ENCODE data around the gene SMPDL3A. TPM values are rescaled to one million over a fixed set of nuclear protein-coding genes. Genes with fewer than 3 reads are reported as not detected.

The SMPDL3A gene
- total RNA-seq, 1 donor from 2014 or later = 1.5 TPM

DNA sequence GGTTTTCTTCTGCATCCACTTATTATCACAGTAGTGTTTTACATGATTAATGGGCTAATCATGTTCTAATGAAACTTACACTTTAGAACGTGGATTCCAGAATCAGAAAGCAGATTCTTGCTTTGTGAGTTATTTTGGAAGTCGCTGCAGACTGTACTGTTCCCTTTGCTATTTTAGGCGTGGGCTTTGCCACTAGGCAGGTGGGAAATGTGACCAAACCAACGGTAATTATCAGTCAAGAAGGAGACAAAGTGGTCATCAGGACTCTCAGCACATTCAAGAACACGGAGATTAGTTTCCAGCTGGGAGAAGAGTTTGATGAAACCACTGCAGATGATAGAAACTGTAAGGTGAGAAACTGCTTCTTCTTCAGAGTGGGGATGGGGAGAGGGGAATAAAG is 8.9 kb upstream of the SMPDL3A start:
- H3K9me3 Mint-ChIP-seq = peaks cover 5% of the 10 kb centered on the region
- ATAC-seq (ENCODE audit: low read depth) (no peak), DNase-seq (no peak)
- TF ChIP-seq, protein P1, sequence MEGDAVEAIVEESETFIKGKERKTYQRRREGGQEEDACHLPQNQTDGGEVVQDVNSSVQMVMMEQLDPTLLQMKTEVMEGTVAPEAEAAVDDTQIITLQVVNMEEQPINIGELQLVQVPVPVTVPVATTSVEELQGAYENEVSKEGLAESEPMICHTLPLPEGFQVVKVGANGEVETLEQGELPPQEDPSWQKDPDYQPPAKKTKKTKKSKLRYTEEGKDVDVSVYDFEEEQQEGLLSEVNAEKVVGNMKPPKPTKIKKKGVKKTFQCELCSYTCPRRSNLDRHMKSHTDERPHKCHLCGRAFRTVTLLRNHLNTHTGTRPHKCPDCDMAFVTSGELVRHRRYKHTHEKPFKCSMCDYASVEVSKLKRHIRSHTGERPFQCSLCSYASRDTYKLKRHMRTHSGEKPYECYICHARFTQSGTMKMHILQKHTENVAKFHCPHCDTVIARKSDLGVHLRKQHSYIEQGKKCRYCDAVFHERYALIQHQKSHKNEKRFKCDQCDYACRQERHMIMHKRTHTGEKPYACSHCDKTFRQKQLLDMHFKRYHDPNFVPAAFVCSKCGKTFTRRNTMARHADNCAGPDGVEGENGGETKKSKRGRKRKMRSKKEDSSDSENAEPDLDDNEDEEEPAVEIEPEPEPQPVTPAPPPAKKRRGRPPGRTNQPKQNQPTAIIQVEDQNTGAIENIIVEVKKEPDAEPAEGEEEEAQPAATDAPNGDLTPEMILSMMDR (IDR thresholded peaks at IDR 0.05) = no peak
- H3K36me3 Mint-ChIP-seq (ENCODE audit: low read depth) = no peaks in the 10 kb centered on the region
- intact Hi-C loops (cut with micrococcal nuclease) = no loop called here
- H3K27ac Mint-ChIP-seq = no peak overlapping the region
- no peak overlapping the region for H3K4me3 Mint-ChIP-seq
- no peaks in the 10 kb centered on the region for H3K4me1 Mint-ChIP-seq
- CTCF ChIA-PET = no interaction called here
- peaks cover 3% of the 10 kb centered on the region for H3K27me3 Mint-ChIP-seq
- POLR2A ChIA-PET = no interaction called here

DNA sequence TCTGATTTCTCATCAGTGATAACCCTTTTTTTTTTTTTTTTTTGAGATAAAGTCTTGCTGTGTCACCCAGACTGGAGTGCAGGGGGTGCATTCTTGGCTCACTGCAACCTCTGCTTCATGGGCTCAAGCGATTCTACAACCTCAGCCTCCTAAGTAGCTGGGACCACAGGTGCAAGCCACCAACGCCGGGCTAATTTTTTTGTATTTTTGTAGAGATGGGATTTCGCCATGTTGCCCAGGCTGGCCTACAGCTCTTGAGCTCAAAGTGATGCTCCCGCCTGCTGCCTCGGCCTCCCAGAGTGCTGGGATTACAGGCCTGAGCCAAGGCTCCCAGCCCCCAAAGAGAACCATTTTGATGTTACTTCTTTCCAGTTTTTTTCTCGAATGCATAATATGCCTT is 7.3 kb upstream of the SMPDL3A start:
- no peak overlapping the region for H3K27ac Mint-ChIP-seq
- TF ChIP-seq, protein P1 (IDR thresholded peaks at IDR 0.05) = no peak
- H3K9me3 Mint-ChIP-seq = no peaks in the 10 kb centered on the region
- no peak for DNase-seq
- CTCF ChIA-PET = no interaction called here
- no peaks in the 10 kb centered on the region for H3K36me3 Mint-ChIP-seq (ENCODE audit: low read depth)
- no peak for ATAC-seq (ENCODE audit: low read depth)
- intact Hi-C loops (cut with micrococcal nuclease) = no loop called here
- POLR2A ChIA-PET = no interaction called here
- H3K27me3 Mint-ChIP-seq = peaks cover 9% of the 10 kb centered on the region
- H3K4me3 Mint-ChIP-seq = no peak overlapping the region
- no peaks in the 10 kb centered on the region for H3K4me1 Mint-ChIP-seq

DNA sequence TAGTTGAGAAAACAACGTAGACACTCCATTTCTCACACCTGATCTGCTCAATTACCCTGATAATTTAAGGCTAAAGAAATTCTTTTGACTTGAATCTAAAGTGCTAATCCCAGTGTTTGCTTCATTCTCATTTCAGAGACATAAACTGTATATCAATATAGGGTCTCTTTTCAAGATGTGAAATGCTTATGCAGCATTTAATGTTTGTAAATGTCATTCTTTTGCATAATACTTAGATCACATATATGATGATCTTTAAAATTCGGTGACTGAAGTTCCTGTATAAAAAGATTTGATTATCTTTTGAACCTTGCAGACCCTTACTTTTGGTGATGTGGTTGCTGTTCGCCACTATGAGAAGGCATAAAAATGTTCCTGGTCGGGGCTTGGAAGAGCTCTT is 5.7 kb upstream of the SMPDL3A start:
- Mint-ChIP-seq H3K9me3 (no peaks in the 10 kb centered on the region), H3K27ac (no peak overlapping the region), H3K4me3 (no peak overlapping the region), H3K27me3 (peaks cover 20% of the 10 kb centered on the region), H3K4me1 (peaks cover 1% of the 10 kb centered on the region), H3K36me3 (ENCODE audit: low read depth) (no peaks in the 10 kb centered on the region)
- no peak for DNase-seq
- intact Hi-C loops (cut with micrococcal nuclease) = no loop called here
- POLR2A ChIA-PET = interaction anchor here (0.5 kb wide), 1 partner anchor 28 kb away, joined by 5 read pairs; no protein-coding TSS in a partner anchor
- TF ChIP-seq, protein P1 (IDR thresholded peaks at IDR 0.05) = no peak
- no peak for ATAC-seq (ENCODE audit: low read depth)
- CTCF ChIA-PET = no interaction called here

DNA sequence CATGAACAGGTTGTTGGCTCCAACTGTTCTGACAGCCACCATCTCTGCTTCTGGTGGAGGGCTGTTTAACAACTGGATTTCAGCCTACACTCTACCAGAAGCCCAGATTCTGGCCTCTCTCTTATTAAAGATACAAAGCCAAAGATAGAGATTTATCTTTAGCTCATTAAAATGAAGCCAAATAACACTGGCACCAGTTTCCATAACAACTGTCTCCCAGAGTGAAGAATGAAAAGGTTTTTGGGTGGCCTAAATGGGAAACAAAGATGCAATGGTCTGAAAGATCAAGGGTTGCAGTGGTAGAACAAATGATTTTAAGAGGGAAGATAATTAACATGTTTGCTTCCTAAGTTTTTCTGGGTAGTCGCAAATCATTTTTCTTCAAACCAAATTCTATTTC is 3.2 kb upstream of the SMPDL3A start:
- intact Hi-C loops (cut with micrococcal nuclease) = no loop called here
- Mint-ChIP-seq H3K36me3 (ENCODE audit: low read depth) (peaks cover 3% of the 10 kb centered on the region), H3K27ac (no peak overlapping the region), H3K4me1 (peaks cover 22% of the 10 kb centered on the region), H3K4me3 (no peak overlapping the region), H3K9me3 (no peaks in the 10 kb centered on the region), H3K27me3 (peaks cover 29% of the 10 kb centered on the region)
- DNase-seq (no peak), ATAC-seq (ENCODE audit: low read depth) (no peak)
- ChIA-PET CTCF (no interaction called here), POLR2A (no interaction called here)
- TF ChIP-seq, protein P1 (IDR thresholded peaks at IDR 0.05) = no peak

DNA sequence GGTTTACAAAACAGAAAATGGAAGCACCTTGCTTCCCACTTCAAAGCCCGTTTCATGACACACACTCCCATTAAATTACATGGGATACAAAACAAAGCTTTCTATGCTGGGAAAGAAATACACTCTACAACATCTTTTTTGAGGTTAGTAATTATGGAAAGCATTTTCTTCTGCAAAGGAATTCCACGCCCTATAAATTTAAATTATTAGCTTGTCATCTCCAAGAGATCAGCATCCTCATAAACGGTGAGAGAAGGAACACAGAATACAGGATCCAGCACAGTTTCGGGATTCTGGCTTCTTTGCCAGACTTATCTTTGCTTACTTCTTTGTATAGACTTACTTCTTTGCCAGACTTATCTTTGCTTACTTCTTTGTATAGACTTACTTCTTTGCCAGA is 1.3 kb upstream of the SMPDL3A start:
- no peak for ATAC-seq (ENCODE audit: low read depth)
- TF ChIP-seq, protein P1 (IDR thresholded peaks at IDR 0.05) = no peak
- Mint-ChIP-seq H3K4me1 (peaks cover 25% of the 10 kb centered on the region), H3K36me3 (ENCODE audit: low read depth) (peaks cover 3% of the 10 kb centered on the region), H3K27ac (no peak overlapping the region), H3K4me3 (no peak overlapping the region), H3K27me3 (peaks cover 26% of the 10 kb centered on the region), H3K9me3 (no peaks in the 10 kb centered on the region)
- DNase-seq = no peak
- CTCF ChIA-PET = no interaction called here
- intact Hi-C loops (cut with micrococcal nuclease) = no loop called here
- POLR2A ChIA-PET = no interaction called here
